GM12801 (cell line): ENCODE results near the gene C11orf52.

ENCODE experiments used
- CTCF ChIP-seq: IDR thresholded peaks from one replicate; pipeline ENCODE4 v1.5.1; 2011; ENCODE audit warnings: control low read depth; ENCODE audit not compliant: insufficient read length; ENCODE audit errors: extremely low read depth

The C11orf52 gene

GRCh38 chr11:111918390-111919256 lies at the start of gene C11orf52:
Gene C11orf52 (plus strand): TSS chr11:111918913. CDS start chr11:111918973, 60 bp downstream.
- TF ChIP-seq CTCF: no peak

GRCh38 chr11:111870113-111870512 lies 48.6 kb upstream of the C11orf52 start:
- no peak for TF ChIP-seq CTCF

GRCh38 chr11:111870522-111870885 lies 48.2 kb upstream of the C11orf52 start:
- no peak for TF ChIP-seq CTCF

- TF ChIP-seq CTCF: no peak
Measured at GRCh38 chr11:111870886-111871692, 47.6 kb upstream of the C11orf52 start, which contains the start of gene ALG9. Gene ALG9 (minus strand): TSS chr11:111871581. CDS start chr11:111871482, 99 bp downstream.

- TF ChIP-seq CTCF: no peak
Measured at GRCh38 chr11:111871693-111872161, 47.0 kb upstream of the C11orf52 start.

GRCh38 chr11:111878385-111878848 lies 40.3 kb upstream of the C11orf52 start:
- no peak for TF ChIP-seq CTCF
